GM18861 (cell line): ENCODE results near the gene PTPN13.

Experiments
- ATAC-seq: cut with Tn5 transposase; IDR thresholded peaks from one replicate; pipeline ENCODE4 v1.9.1; 2021; ENCODE audit not compliant: unreplicated experiment

PTPN13 gene

GRCh38 chr4:86809809-86810208, 215.7 kb downstream of the PTPN13 start:
- no peak for ATAC-seq

- ATAC-seq = no peak
These were observed 216.7 kb downstream of the PTPN13 start for GRCh38 chr4:86810847-86811246.

- no peak for ATAC-seq
These were observed 221.5 kb downstream of the PTPN13 start for GRCh38 chr4:86815653-86816052.

- no peak for ATAC-seq
These were observed 222.6 kb downstream of the PTPN13 start for GRCh38 chr4:86816501-86817273.

GRCh38 chr4:86818211-86818610, 224.1 kb downstream of the PTPN13 start:
- ATAC-seq = no peak

GRCh38 chr4:86818841-86819240, 224.7 kb downstream of the PTPN13 start:
- ATAC-seq = no peak

GRCh38 chr4:86819561-86819960, 225.4 kb downstream of the PTPN13 start:
- ATAC-seq = no peak

GRCh38 chr4:86821151-86821550, 227.0 kb downstream of the PTPN13 start:
- no peak for ATAC-seq

- ATAC-seq = no peak
These were observed 228.0 kb downstream of the PTPN13 start for GRCh38 chr4:86822136-86822535.

- ATAC-seq = no peak
These were observed 231.4 kb downstream of the PTPN13 start for GRCh38 chr4:86825511-86825910.

- ATAC-seq = no peak
These were observed 237.4 kb downstream of the PTPN13 start for GRCh38 chr4:86831262-86832130.

GRCh38 chr4:86833615-86834014, 239.5 kb downstream of the PTPN13 start:
- no peak for ATAC-seq

- no peak for ATAC-seq
These were observed 240.8 kb downstream of the PTPN13 start for GRCh38 chr4:86834901-86835300.

GRCh38 chr4:86835677-86836076, 241.6 kb downstream of the PTPN13 start:
- ATAC-seq = no peak

- ATAC-seq = no peak
These were observed 243.8 kb downstream of the PTPN13 start for GRCh38 chr4:86837691-86838503.

GRCh38 chr4:86840858-86841257, 246.7 kb downstream of the PTPN13 start:
- no peak for ATAC-seq

- ATAC-seq = no peak
These were observed 247.2 kb downstream of the PTPN13 start for GRCh38 chr4:86841309-86841708.

- no peak for ATAC-seq
These were observed 251.5 kb downstream of the PTPN13 start for GRCh38 chr4:86845593-86845992.

- no peak for ATAC-seq
These were observed 252.8 kb downstream of the PTPN13 start for GRCh38 chr4:86846921-86847320.

GRCh38 chr4:86847571-86847970, 253.5 kb downstream of the PTPN13 start:
- no peak for ATAC-seq

- ATAC-seq = no peak
These were observed 254.0 kb downstream of the PTPN13 start for GRCh38 chr4:86848136-86848535.
